ENCODE data around the gene LPIN1. TPM values are rescaled to one million over a fixed set of nuclear protein-coding genes. Genes with fewer than 3 reads are reported as not detected.

The LPIN1 gene
- total and polyA plus RNA-seq, 2 of the 8 experiments (the other 6 are each of a cell fraction or from before 2014, with no cell fraction given): 4.3 to 9.8 TPM

- Histone ChIP-seq H3K27ac (ENCODE audit: low read depth, low read length) (no peak overlapping the region), H3K18ac (ENCODE audit: extremely low read depth, low read length) (peak overlapping the region; percentile 16; the same call in 1 of the 2 replicates), H3K79me2 (ENCODE audit: control insufficient read depth in 1 of 2, insufficient read depth in 2 of 2, low read length in 2 of 2) (no peaks in the 10 kb centered on the region), H3K23ac (ENCODE audit: insufficient read length) (no peak overlapping the region), H3K14ac (ENCODE audit: insufficient read length) (no peak overlapping the region), H3K36me3 (ENCODE audit: control insufficient read depth in 2 of 4, insufficient read depth in 4 of 4, low read length in 3 of 4) (no peaks in the 10 kb centered on the region), H3K23me2 (ENCODE audit: low read depth, low read length) (no peaks in the 10 kb centered on the region; the same call in 1 of the 2 replicates), H3K79me1 (ENCODE audit: low read depth, low read length) (no peaks in the 10 kb centered on the region), H2BK15ac (ENCODE audit: low read length) (peak overlapping the region; percentile 33; the same call in 1 of the 2 replicates), H3K4ac (replicated peaks; ENCODE audit: insufficient read length, low read depth, low read length) (no peak overlapping the region), H3K4me3 (ENCODE audit: extremely low read depth in 1 of 4, insufficient read depth in 2 of 4, low read depth in 3 of 4, low read length in 4 of 4) (no peak overlapping the region), H2BK5ac (ENCODE audit: low read depth, low read length) (no peak overlapping the region), H4K20me1 (replicated peaks in 1 of 2; ENCODE audit: control insufficient read depth in 1 of 2, insufficient read depth in 2 of 2, low read length in 2 of 2) (no peaks in the 10 kb centered on the region), H3K4me2 (ENCODE audit: insufficient read depth in 1 of 2, low read depth in 2 of 2, low read length in 2 of 2) (no peak overlapping the region), H2AK5ac (ENCODE audit: low read depth, low read length) (no peak overlapping the region), H3K4me1 (replicated peaks in 1 of 4; ENCODE audit: control insufficient read depth in 3 of 4, insufficient read depth in 4 of 4, low read length in 3 of 4) (0 out of 7 replicates have a peak, but pooled peaks cover 0 to 2% (median 0%) of the 10 kb centered on the region in 4 experiments), H3K9me3 (ENCODE audit: insufficient read depth in 2 of 2, low read depth in 1 of 2, low read length in 1 of 2) (no peaks in the 10 kb centered on the region), H2BK120ac (replicated peaks; ENCODE audit: low read depth, low read length) (no peak overlapping the region), H2AFZ (ENCODE audit: low read length) (no peak overlapping the region), H2BK12ac (ENCODE audit: low read depth, low read length) (peak overlapping the region; percentile 78; the same call in 1 of the 2 replicates), H4K5ac (ENCODE audit: insufficient read length, low read depth, low read length) (no peak overlapping the region), H3K56ac (replicated peaks; ENCODE audit: insufficient read length, low read depth, low read length) (no peak overlapping the region), H3K27me3 (replicated peaks in 1 of 4; ENCODE audit: control insufficient read depth in 3 of 4, extremely low read depth in 1 of 4, insufficient read depth in 3 of 4, low read length in 3 of 4) (no peaks in the 10 kb centered on the region), H3K9ac (replicated peaks in 1 of 4; ENCODE audit: extremely low read depth in 1 of 4, low read depth in 3 of 4, low read length in 3 of 4) (no peak overlapping the region), H2BK20ac (ENCODE audit: low read length) (peak overlapping the region; percentile 36; the same call in 1 of the 2 replicates), H4K8ac (ENCODE audit: extremely low read depth, insufficient read depth, low read length) (no peak overlapping the region), H4K91ac (replicated peaks; ENCODE audit: insufficient read length, low read length) (no peak overlapping the region)
- WGBS, 2 experiments (ENCODE audit: extremely low coverage in 1 of 2, insufficient coverage in 1 of 2, insufficient read length in 1 of 2, insufficient replicate concordance in 2 of 2, low coverage in 1 of 2, low lambda C conversion rate in 2 of 2, missing lambda C conversion rate in 1 of 2): 88% methylated on average over 10 of the region's 10 CpGs; no CpG with 5 or more reads in 1 of the 2 experiments
- no peak for TF ChIP-seq TBP (IDR thresholded peaks at IDR 0.05; ENCODE audit: low read depth, low read length)
- no peak for TF ChIP-seq HDAC6 (IDR thresholded peaks at IDR 0.05; ENCODE audit: low read depth, low read length)
- no peak for TF ChIP-seq RNF2 (IDR thresholded peaks at IDR 0.05; ENCODE audit: borderline replicate concordance, low read depth, low read length, missing control alignments, poor library complexity, severe bottlenecking)
- FAIRE-seq (no peak), DNase-seq (ENCODE audit: low read depth in 1 of 2, low spot score in 2 of 2) (no peak)
- CTCF ChIA-PET (ENCODE audit: partially characterized antibody): no interaction called here
- POLR2A ChIA-PET (ENCODE audit: partially characterized antibody): no interaction called here
Measured at GRCh38 chr2:11837875-11838734, 91.7 kb downstream of the LPIN1 start.

All from H1 (cell line).